NCI-H345 treated with DMSO at 0.1 percent for 48 hours (cell line): ENCODE results near the gene DTL.

Experiments used
- DNase-seq: peaks from one replicate; lab custom pipeline; 2025; ENCODE audit not compliant: unreplicated experiment; lab: John Stamatoyannopoulos, UW

The DTL gene

DNA sequence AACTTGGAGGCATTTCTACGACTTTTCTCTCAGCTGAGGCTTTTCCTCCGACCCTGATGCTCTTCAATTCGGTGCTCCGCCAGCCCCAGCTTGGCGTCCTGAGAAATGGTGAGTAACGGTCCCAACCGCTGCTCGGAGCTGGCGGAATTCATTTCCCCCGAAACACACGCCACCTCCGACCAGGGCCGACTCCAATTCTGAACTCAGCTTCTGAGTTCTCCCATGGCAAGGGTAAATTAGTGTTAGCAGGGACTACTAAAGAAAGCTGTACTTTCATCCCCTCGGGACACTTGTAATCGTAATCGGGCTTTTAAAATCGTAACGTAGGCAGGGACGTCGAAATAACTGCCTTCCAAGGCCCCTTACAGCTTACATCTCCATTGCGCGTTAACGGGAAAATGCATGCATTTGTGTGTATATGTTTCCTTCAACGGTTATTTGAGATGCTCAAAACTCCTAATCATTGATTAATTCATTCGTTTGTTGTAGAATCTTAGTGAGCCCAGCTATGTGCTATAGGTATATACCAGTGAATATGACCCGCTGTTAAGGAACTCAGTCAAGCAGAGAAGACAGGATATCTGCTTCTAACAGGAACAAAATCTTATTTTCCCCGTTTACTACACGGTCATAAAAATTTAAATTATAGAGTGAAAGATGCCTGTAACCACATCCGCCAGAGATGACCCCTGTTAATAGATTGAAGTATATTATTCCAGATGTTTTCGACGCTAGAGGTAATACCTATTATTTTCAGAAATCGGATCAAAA, 472 bp downstream of the DTL start:
- DNase-seq = no peak

DNA sequence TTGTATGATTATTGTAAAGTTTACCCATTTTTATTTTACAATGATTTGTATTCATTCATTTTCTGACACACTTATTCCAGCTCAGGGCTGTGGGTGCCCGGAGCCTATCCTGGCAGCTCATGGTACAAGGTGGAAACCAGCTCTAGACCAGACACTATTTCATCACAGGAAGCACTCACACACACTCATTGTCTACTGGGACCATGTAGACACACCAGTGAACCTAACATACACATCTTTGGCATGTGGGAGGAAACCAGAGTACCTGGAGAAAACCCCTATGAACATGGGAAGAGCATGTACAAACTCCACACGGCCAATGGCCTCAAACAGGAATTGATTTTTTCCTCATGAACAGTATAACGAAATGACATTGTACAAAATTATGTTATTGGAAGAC, 2.4 kb downstream of the DTL start:
- DNase-seq = no peak

DNA sequence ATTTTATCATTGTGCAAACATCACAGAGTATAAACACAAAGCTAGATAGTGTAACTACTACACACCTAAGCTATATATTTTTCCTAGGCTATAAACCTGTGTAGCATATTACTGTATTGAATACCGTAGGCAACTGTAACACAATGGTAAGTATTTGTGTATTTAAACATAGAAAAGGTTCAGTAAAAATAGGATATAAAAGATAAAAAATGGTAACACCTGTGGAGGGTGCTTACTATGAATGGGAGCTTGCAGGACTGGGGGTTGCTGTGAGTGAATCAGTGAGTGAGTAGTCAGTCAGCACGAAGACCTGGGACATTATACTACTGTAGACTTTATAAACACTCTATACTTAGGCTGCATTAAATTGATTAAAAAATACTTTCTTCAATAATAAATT, 4.1 kb downstream of the DTL start:
- no peak for DNase-seq

DNA sequence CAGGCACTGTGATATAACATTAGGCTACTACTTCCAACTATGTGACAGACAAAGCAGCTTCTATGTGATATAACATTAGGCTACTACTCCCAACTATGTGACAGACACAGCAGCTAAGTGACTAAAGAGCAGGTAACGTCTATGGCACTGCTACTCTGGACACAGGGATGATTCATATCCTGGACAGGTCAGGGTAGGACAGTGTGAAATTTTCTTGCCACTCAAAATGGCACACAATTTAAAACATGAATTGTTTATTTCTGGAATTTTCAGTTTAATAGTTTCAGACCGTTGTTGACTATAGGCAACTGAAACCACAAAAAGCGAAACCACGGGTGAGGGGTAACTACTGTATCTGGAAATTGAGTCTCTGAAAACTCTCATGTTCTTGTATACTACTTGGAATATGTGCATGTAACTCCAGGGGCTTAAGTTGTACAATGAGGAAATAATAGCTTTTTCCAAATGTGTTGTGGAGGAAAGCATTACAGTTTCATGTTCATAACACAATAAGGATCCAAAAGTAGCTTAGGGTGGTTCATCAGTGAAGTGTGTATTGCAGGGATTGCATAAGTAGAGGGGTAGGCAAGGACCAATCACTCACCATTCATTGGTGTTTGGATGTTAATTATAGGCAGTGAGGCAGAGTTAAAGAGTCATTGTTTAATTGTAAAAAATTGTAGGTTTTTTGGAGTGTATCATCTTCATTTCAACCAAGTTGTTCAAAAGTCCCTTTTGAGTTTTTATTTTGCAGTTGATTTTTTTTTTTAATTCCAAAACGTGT, 5.3 kb downstream of the DTL start:
- DNase-seq = no peak

DNA sequence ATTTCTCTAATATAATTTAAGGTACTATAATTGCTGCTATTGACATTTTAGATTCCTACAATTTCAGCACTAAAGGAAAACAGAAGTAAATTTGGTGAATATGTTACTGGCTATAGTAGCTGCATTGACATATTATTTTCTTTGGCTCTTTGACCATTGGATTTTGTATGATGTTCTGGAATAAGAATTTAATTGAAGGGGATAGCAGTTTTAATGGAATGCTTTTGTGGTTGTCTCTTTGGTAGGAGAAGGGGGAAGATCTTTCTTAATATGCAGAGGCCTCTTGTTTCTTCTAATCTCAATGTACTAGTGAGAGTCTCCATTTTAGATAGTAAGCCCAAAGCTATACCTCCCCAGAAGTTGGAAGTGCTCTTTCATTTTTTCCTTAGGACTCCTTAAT, 6.9 kb downstream of the DTL start:
- DNase-seq = no peak

DNA sequence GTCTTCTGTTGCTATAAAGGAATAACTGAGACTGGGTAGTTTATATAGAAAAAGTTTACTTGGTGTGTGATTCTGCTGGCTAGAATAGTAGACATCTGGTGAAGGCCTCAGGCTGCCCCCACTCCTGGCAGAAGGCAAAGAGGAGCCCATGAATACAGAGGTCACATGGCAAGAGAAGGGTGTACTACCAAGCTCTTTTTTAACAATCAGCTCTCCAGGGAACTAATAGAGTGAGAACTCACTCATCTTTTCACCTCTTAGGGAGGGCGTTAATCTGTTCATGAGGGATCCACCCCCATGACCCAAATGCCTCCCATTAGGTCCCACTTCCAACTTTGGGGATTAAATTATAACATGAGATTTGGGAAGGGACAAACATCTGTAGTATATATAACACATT, 9.3 kb downstream of the DTL start:
- DNase-seq = no peak

DNA sequence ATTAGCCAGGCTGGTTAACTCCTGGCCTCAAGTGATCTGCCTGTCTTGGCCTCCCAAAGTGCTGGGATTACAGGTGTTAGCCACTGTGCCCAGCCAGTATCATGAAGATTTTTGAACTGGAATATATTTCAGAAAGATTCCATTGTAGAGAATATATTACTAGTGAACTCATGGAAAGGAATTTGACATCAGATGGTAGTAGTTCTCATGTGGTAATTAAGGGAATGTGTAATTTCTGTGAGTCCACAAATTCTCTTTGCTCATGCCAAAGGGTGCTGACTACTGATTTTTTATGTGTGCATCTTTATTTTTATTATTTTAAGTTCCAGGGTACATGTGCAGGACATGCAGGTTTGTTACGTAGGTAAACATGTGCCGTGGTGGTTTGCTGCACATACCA, 10.4 kb downstream of the DTL start:
- no peak for DNase-seq

DNA sequence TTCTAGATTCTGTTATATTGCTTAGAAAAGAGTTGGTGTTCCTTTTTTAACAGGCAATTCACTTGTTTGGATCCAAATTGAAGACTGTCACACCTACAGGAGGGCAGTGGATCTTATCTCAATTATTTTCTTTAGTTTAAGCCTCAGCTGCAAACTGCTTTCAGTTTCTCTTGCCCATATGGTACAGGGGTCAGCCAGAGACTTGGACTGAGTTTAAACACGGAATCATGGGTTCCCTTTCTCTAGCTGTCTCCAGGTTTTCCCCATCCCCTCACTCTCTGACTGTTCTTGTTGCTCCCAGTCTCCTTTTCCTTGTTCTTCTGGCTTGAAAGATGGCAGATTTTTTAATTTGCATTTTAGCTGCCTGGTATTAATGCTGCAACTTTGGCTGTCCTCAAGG, 18.4 kb downstream of the DTL start:
- no peak for DNase-seq

DNA sequence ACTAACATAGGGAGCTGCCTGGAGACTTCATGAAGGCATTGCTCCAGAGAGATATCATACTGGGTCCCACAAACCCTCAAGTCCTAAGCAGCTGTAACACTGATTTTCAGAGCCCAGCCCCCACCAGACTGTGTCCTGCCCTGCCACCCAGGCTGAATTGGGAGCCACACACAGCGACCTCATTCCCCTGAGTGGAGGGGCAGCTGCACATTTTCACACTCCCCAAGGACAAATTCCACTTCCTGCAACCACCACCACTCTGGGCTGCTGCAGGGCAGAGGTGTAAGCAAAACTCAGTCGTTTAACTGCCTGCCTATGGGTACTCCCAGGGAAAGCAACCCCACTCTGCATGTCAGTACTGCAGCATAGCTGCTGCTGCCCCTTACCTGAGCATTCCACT, 19.8 kb downstream of the DTL start:
- no peak for DNase-seq

DNA sequence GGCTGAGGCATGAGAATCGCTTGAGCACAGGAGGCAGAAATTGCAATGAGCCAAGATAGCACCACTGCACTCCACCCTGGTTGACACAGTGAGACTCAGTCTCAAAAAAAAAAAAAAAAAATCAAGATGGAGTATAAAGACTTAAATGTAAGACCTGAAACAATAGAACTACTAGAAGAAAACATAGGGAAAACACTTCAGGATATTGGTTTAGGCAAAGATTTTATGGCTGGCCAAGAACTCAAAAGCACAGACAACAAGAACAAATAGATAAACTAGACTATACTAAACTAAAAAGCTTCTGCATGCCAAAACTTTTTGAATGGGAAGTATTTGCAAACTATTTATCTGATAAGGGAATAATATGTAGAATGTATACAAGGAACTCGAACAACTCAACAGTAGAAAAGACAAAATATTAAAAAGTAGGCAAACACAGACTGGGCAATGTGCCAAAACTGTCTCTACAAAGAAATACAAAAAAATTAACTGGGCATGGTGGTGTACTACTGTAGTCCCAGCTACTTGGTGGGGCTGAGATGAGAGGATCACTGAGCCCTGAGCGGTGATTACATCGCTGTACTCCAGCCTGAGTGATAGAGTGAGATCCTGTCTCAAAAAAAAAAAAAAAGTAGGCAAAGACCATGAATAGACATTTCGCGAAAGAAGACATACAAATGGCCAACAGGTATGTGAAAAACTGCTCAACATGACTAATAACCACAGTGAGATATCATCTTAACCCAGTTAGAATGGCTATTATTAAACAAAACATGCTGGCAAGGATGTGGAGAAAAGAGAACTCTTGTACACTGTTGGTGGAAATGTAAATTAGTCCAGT, 25.3 kb downstream of the DTL start:
- DNase-seq = no peak

DNA sequence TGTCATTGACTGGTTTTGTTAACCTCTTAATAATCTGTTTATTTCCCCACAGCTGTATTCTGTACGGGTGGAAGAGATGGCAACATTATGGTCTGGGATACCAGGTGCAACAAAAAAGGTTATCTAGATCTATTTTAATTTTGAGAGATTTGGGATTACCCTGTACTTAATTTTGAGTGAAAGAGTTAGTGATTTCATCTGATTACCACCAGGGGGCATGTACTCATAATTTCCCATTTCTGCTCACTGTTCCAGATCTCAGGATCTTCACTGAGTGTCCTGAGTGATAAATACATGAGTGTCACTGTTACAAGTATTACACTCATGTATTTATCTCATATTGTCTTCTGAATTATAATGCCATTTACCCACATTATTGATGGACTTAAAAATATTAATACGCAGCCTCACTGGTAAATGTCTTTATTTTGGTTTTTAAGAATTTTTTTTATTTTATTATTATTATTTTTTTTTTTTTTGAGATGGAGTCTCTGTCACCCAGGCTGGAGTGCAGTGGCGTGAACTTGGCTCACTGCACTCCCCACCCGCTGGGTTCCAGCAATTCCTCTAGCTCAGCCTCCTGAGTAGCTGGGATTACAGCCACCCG, 27.4 kb downstream of the DTL start:
- peak; percentile 37 for DNase-seq

DNA sequence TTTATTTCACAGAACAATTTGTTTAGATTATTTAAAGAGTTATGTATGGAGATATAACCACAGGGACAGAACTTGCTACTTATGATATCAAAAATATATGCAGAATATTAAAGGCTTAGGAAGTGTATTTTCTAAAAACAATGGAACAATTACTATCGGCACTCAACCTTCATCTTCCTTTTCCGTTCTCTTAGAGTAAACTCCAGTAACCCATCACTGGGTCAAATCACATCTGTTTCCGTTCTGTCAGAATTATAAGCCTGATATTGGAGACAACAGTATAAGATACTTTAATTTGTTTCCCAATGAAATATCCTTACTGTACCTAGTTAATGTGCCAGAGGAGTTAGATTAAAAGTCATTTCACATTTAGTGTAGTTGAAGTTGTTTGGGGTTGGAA, 32.2 kb downstream of the DTL start:
- DNase-seq = no peak

DNA sequence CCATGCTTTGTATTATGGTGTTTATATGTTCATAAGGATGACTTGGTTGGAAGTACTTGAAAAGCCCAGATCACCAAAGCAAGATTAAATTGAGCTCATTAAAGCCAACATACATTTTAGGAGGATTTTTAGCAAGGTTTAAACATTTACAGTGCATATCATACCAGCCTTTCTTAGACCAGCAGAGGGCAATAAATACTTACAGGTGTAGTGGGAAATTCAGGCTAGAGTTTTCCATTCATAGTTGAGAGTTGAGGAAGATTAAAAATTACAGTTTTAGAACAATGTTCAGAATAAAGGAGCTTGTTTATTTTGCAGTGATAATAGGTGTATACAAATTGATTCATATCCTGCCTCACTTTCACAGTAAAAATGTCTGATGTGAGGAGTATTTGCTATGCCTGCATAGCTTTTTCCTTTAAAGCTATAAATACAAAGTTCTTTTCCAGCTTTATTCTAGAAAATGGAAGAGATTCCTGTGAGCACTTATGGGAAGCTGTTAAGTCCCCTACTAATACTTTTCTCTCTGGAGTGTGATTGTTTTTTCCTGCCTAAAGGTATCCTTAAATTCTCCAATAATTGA, 35.3 kb downstream of the DTL start:
- DNase-seq = no peak

DNA sequence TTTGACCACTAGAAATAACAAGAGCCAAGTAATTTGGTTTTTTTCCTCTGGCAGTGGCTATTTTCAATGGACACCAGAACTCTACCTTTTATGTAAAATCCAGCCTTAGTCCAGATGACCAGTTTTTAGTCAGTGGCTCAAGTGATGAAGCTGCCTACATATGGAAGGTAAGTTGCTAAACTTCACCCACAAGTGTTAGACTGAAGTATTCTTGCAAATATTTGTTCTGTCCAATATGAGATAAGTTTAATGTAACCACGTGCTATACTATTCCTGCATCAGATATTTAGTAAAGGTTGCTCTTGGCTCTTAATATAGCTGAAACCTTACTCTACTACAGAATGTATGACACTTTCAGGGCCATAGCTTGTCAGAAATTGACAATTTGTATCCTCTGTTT, 36.5 kb downstream of the DTL start:
- DNase-seq = no peak

DNA sequence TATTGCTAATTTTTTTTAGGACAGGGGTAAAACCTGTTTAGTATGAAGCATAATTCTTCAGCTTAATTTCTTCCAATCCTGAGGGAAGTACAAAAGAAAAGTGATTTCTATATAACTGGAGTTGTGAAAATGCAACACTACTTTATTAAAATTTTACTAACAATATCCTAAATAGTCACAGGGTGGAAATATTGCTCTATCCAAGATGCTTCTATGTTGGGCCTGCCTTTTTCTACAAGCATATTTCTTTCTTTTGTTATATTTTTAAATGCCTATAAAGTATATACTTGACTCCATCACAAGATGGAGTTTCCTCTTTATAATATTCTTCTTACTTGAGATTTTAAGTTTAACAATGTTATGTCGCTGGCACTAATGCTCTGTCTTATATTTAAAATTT, 37.9 kb downstream of the DTL start:
- no peak for DNase-seq

DNA sequence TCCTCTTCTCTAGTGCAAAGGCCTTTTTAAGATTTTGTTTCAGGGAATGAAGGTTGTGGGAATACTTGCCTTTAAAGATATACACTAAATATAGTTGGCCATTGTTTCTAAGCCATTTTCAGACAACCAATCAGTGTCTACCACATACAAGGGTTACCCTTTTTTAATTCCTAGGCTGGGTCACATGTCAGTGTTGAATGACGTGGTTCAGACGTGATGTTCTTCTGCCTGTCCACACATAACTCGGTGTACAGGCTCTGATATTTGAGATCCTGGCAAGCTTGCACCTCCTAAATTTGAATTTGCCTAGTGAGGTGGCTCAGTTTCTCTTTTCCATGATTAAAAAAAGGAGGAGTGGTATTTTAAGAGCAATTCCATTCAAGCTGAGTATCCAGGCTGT, 38.8 kb downstream of the DTL start:
- no peak for DNase-seq

DNA sequence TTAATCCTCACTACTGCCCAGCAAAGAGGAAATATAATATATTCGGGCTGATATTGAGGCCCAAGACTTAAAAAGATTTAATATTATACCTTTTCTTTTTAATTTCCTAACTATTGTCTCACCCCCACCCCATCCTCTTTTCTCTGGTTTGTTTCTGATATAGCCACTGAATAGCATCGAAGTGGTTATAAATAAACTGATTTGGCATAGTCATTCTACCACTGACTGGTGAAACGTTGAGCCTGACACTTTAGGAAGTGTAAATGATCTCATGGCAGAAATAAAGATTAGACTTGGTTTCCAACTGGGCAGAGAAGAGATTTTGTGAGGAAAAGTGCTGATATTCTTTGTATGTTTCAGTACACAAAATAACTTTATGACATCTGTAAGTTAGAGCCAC, 39.3 kb downstream of the DTL start:
- no peak for DNase-seq

DNA sequence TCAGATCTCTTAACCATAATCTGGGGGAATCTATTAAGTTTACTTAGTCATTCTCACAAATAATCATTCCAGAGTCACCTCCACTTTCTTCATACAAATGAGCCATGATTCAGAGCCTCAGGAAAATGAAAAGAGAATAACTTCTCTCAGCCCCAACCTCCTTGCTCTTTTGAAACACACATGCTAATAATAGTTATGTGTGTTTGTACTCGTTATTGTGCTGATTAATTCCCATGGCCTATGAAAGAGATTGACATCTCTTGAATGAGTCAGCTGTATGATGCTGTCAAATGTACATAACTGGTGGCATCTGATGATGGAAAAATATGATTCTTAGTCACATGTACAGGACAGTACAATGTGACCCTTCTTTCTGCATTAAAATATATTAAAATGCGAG, 41.5 kb downstream of the DTL start:
- no peak for DNase-seq

DNA sequence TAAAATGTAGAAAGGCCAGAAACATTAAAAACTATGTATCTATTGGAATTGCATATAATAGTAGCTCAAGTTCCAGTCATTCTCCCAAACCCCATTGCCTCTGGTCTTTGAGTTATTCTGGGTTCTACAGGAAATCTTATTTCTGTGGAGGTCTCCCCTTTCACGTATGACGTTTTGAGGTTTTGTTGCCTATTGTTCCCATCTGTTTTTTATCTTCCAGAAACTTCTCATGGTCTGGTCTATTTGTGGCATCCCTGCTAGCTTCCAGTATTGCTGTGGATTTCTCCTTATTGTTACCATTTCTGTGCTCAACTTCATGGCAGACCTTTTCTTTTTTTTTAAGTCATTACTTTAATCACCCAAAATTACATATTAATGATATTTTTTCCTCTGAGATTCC, 43.3 kb downstream of the DTL start:
- DNase-seq = no peak

DNA sequence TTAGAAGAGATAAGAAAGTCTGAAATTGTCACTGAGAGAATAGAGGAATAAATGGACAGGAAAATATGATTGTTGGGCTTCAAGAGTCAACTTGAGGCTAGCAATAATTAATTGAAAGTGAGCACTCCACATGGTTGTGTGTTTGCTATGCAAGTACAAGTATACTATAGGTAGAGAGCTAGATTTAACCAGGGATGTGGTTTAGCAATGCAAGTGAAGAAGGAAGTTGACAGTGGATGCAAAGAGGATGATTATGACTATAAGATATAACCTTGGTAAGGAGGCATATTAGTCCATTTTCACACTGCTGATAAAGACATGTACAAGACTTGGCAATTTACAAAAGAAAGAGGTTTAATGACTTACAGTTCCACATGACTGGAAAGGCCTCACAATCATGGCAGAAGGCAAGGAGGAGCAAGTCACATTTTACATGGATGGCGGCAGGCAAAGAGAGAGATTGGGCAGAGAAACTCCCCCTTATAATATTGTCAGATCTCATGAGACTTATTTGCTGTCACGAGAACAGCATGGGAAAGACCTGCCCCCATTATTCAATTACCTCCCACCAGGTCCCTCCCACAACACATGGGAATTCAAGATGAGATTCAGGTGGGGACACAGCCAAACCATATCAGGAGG, 47.3 kb downstream of the DTL start:
- no peak for DNase-seq
